ENCODE measurements around the gene PUDP. TPM values are rescaled to one million over a fixed set of nuclear protein-coding genes. Genes with fewer than 3 reads are reported as not detected.
A peak's percentile ranks its signal among the peaks of the same experiment; 100 is the strongest.
"Not testable (repeated sequence)": the region's sequence is repeated elsewhere in the genome, so short reads cannot be mapped to it uniquely, and the experiment has no call there.

The PUDP gene
- 10 to 100 TPM; 29.1 to 41.2 (median 32.1) TPM for polyA plus RNA-seq (ENCODE audit: insufficient read length in 10 of 10)
- long read RNA-seq, donor 1, transcript PUDP-201 (4 exons, 2,140 nt) = major isoform, 16 of 26 reads
- long read RNA-seq, donor 1, partial matches to known transcripts = 10 of 26 reads
- long read RNA-seq, donor 1, other reads (novel, unspliced or antisense) = 0 of 26 reads
- long read RNA-seq, donor 2, transcript PUDP-201 (4 exons, 2,140 nt) = major isoform, 15 of 30 reads
- long read RNA-seq, donor 2, partial matches to known transcripts = 14 of 30 reads
- long read RNA-seq, donor 2, other reads (novel, unspliced or antisense) = 0 of 30 reads
- long read RNA-seq, donor 3 = 0 reads
- long read RNA-seq, donor 4, transcript PUDP-201 (4 exons, 2,140 nt) = major isoform, 7 of 17 reads
- long read RNA-seq, donor 4, partial matches to known transcripts = 10 of 17 reads
- long read RNA-seq, donor 4, other reads (novel, unspliced or antisense) = 0 of 17 reads
- long read RNA-seq, donor 5, transcript PUDP-201 (4 exons, 2,140 nt) = major isoform, 10 of 36 reads
- long read RNA-seq, donor 5, partial matches to known transcripts = 25 of 36 reads
- long read RNA-seq, donor 5, other reads (novel, unspliced or antisense) = 0 of 36 reads
- long read RNA-seq, donor 6, transcript PUDP-201 (4 exons, 2,140 nt) = major isoform, 8 of 38 reads
- long read RNA-seq, donor 6, partial matches to known transcripts = 30 of 38 reads
- long read RNA-seq, donor 6, other reads (novel, unspliced or antisense) = 0 of 38 reads
- long read RNA-seq, donor 7, transcript PUDP-201 (4 exons, 2,140 nt) = major isoform, 7 of 20 reads
- long read RNA-seq, donor 7, partial matches to known transcripts = 13 of 20 reads
- long read RNA-seq, donor 7, other reads (novel, unspliced or antisense) = 0 of 20 reads
- long read RNA-seq, donor 8, transcript PUDP-201 (4 exons, 2,140 nt) = major isoform, 7 of 13 reads
- long read RNA-seq, donor 8, partial matches to known transcripts = 6 of 13 reads
- long read RNA-seq, donor 8, other reads (novel, unspliced or antisense) = 0 of 13 reads
- long read RNA-seq, donor 9, partial matches to known transcripts = 0 of 1 reads
- long read RNA-seq, donor 9, other reads (novel, unspliced or antisense) = 0 of 1 reads

DNA sequence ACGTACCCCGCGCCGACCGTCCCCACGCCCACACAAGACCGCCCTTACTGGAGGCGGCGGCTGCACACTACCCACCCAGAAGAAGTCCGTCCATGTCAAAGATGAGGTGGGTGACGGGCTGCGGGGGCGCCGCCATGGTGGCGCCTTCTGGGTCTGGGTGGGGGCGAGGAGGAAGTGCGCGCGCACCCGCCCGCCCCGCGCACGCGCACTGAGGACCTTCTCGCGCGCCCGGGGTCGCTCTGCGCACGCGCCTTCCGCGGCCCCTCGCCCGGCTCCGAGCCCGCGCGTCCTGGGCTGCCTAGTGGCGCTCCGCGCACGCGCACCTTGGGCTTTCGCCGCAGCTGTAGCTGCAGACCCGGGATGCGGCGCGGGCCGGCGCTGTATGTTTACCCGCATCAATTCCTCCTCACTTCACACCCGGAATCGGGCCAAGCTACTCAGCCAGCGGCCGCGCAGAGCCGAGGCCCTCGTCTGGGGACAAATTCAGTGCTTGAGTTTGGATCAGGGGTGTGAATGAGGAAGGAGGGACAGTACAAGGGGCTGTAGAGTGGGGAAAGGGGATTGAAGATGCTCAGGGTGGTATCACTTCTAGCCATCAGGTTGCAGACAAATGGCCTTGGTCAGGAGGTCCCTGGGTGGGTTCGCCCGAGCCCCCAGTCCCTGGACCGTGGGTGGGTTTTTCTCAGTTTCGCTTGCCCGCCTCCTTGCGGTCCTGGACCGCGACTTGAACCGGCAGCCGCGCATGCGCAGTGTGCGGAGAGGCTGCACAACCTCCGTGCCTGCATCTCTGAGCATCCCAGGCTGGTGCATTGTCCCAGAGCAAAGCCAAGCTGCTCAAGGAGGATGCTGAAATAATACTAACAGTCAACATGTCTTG lies at the start of gene PUDP:
TSS of gene PUDP (minus strand) at position 176 of the 877 bp plus-strand sequence. CDS start at position 136, 40 bp downstream.
- DNase-seq = peak; percentile 79 to 96 (median 94)

DNA sequence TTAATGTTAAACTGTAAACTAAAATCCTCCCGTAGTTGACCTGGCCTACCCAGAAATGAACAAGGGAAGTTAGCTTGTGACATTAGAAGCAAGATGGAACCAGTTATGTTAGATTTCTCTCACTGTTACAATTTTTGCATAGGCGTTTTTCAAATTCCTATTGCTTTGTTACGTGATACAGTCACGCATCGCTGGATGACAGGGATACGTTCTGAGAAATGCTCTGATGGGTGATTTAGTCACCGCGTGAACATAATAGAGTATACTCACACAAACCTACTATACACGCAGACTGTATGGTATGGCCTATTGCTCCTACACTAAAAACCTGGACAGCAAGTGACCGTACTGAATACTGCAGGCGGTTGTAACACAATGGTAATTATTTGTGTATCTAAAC lies 46.7 kb upstream of the PUDP start:
- DNase-seq = no peak

DNA sequence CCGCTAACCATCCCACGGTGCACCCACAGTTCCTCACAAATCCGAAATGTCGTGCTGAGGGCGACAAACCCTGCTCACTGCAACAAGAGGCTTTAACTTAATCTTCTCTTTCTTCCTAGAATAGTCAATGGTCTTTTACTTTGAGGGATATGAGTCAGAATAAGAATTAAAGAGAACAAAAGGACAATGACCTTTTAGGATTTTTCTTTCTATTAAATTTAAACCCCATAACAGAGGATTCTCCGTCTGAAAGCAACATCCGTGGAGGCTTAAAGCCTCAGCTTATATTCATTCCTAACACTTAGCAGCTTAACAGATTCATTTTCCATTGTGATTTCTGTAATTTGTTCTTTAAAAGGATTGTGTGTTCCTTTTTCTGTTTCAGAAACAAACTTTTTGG lies 44.9 kb upstream of the PUDP start:
- DNase-seq = no peak

DNA sequence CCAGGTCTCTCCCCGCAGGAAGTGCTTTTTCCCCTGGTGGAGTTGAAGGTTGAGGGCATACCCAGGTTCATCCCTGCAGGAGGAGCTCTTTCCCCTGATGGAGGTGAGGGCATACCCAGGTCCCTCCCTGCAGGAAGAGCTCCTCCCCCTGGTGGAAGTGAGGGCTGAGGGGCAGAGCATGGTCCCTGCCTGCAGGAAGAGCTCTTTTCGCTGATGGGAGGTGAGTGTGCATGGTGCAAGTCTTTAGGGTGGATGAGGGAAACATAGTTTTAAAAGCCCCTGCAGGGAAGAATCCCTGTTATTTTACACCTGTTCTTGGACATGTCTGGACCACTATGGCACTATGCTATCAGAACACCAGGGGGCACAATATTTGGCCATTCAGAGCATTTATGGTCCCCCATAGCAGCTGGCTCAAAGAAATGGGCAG lies 43.7 kb upstream of the PUDP start:
- DNase-seq = no peak

DNA sequence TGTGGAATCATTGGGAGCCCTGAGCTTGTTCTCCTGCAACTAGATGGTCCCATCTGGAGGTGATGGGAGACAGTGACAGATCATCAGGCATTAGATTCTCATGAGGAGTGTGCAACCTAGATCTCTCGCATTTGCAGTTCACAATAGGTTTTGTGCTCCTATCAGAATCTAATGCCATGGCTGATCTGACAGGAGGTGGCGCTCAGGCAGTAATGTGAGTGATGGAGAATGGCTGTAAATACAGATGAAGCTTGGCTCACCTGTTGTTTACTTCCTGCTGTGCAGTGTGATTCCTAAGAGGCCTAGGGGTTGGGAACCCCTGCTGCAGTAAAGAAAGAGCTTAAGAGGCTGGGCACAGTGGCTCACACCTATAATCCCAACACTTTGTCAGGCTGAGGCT lies 42.2 kb upstream of the PUDP start:
- no peak for DNase-seq

DNA sequence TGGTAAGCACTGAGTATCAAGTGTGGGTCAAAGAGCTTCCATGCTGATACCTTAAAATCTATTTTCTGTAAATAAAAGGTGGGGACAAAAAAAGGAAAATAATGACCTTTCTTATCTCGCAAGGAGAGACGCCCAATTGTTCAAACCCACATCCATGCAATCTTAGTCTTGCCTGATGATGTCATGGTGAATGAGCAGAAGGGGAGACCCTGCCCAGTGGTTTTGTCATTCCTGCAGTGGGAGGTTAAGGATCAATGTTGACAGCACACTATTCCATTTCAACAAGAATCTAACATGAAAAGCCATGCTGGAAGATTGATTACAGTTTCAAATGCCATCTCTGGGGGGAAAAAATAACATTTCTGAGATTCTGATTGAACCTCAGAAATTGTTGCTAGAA lies 40.7 kb upstream of the PUDP start:
- no peak for DNase-seq

DNA sequence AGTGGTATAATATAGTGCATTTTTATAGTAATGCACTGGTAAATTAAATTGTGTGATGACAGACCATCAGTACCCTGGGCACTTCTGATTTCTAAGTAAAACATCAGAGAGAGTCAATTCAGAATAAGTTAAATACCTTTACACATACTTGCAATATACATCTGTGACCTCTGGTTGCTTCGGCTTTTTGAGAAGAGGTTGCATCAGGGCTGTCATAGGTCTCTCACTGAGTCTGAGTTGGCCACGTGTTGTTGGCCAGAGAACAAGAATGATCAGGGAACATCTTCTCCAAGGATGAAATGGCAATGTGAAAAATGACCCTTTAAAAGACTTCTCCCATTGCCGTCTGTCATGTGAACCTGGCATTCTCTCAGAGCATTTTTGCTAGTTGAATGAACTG lies 36.9 kb upstream of the PUDP start:
- no peak for DNase-seq

DNA sequence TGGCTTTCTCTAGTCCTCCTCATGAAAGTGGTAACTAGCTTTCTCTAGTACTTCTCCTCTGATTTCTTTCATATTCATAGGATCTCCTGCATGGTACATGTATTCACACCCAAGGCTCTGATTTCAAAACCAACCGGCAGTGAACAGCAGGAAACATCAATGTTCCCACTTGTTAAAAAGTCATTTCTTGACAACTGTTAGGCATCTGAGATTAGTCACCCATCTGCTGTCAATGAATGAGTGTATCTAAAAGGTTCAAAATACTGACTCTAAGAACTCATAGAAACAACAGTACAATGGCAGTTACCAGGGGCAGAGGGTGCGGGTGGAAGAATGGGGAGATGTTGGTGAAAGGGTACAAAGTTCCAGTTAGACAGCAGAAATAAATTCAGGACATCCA lies 31.5 kb upstream of the PUDP start:
- no peak for DNase-seq

DNA sequence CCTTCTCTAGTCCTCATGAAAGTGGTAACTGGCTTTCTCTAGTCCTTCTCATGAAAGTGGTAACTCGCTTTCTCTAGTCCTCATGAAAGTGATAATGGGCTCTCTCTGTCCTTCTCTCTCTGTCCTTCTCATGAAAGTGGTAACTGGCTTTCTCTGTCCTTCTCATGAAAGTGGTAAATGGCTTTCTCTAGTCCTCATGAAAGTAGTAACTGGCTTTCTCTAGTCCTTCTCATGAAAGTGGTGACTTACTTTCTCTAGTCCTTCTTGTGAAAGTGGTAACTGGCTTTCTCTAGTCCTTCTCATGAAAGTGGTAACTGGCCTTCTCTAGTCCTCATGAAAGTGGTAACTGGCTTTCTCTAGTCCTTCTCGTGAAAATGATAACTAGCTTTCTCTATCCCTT lies 30.9 kb upstream of the PUDP start:
- DNase-seq = not testable (repeated sequence)

DNA sequence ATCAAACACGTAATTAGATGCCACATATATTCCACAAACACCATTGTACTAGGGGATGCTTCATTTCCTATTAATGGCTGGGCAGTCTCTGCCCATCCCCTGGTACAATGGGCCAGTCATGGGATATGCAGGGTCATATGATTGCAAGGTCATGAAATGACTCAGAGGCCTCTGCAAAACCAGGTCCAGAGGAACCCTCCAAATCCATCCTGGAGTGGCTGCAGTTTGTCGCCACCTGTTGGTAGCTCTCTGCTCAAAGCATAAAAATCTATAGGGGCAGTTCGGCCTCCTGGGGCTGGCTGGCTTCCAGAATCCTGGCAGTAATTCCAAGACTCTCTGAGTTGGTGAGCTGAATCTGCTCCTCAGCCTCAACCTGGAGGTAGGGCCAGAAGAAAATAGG lies 22.9 kb upstream of the PUDP start:
- no peak for DNase-seq

DNA sequence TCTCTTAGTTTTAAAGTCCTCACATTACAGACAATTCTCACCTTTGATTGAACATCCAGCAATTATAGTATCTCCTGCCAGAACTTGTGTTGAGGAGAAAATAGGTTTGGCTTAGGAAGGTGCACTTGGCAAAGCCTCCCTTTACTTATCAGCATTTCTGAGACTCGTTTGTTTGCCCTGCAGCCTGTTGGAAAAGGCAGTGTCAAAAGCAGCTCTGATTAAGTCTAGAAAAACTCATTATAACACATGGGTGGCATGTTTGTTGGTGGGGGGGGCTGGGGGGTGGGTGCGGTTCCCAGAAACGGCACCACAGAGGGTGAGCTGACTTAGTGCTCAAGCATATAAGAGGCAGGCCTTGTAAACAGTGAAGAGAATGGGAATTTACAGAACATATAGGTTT lies 21.7 kb upstream of the PUDP start:
- DNase-seq = no peak

DNA sequence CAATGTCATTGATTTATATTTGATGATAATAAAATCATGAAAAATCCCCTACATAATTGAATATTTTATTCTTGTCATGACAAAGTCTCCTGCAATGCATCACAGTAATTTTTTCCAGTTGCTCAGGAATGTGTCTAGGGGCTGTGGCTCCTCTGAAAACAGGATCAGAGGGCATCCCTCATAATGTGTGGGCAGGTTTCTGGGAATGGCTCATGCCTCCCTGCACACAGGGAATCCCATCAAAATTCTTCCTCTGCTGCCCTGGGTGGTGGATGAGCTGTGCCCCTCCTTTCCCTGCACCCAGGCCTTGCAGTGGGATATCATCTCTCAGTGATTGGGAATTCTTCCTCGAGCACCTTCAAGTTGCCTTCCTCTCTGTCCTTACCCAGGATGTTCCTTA lies 20.4 kb upstream of the PUDP start:
- no peak for DNase-seq

DNA sequence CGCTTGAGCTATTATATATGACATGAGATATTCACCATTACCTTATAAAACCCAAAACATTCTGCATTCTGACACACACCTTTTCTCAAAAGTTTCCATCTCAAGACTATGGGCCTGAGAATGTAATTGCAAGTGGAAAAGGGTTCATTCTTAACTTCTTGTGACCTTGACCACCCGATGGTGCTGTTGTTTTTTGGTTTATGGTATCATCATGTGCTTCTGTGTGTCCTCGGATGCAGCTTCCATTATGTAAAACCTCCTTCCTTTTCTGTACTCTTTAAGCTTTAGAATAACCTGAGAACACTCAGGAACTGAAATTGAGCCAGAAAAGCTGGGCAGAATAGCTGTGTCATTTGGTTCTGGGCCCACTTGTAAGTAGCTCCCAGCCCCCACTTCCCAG lies 16.2 kb upstream of the PUDP start:
- DNase-seq = no peak

DNA sequence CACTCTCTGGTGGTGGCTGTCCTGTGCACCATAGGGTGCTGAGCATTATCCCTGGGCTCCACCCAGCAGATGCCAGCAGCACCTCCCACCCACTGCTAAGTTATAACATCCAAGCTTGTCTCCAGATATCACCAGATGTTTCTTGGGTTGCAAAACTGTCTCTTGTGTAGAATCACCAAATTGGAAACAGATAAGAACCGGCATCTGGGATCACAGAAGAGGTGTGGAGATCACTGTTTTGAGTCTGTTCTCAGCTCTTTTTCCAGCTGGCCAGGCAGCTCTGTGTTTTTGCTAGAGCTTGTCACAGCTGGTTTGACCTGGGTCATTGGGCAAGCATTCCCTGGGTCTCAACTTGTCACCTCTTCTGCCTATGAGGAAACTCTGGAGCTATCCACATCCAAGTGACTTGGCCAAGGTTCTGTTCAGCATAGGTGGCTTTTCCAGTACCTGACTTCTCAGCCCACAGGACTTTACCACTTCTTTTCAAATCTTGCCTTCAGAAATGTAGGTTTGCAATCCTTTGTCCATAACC lies 15.3 kb upstream of the PUDP start:
- no peak for DNase-seq

DNA sequence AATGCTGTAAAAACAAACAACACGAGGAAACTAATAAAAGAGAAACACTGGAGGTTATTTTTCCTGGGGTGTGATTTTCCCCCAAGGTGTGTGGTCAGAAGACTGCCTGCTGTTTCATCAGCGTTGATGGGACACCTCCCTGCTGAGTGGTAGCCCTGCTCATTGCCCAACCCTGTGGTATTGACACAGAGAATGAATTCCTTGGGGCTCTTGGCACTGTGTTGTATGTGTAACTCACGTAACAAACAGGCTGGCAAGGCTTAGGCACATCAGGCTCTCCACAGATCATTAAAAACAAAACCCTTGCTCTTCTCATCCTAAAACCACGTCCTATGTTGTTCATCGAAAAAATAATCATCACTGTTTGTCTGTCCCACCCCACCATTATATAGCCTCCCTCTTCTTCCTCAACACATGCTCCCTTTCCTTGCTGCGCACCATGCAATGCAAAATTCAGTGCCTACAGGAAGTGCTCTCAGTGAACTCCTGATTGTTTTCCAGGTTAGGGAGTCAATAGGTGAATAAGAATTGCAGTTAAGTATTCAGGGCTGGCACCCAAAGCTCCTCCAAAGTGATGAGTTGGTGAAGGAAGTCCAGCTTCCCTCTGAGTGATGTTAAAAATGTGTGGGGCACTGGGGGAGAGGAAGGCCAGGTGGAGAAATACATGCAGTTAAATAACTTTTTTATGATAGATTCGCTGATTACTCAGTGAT lies 11.4 kb upstream of the PUDP start:
- no peak for DNase-seq

DNA sequence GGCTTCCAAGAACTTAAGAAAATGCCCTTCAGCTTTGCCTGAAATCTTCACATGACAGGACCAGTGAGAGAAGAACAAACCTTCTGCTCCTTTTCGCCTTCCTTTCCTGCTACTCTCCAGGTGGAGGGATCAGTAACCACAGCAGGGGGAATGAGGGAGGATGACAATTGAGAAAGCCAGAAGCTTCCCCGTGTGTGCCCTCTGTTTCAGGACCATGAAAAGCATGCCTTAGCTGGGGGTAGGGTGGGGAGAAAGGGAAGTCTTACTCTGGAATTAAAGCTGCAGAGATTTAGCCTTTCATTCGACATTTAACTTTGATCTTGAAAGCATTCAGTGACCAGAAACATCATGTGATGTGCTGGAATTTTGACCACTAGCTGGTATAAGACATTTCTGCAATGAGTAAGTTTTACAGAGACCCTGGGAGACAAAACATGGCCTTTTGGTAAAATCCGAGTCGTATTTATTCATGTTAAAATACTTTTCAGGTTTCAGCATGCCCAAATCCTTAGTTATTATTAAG lies 10.6 kb upstream of the PUDP start:
- DNase-seq = no peak

DNA sequence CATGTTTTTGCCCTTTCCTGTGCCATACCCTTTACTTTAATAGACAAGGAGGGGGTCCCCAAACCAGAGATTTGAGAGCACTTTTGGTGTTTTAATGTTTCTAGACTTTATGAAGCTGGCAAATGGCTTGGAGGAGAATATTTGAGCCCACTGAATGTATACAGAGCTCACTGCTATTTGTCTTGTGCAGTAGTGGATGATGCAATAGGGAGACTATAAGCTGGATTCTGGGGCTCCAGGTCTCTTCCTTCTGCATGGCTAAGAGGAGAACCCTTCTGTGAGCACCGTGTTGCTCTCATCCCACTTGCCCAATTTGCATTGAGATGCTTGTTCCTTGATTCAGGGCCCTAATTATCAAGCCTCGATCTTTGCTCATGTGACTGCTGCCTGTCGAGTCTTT lies 8.9 kb upstream of the PUDP start:
- DNase-seq = no peak

DNA sequence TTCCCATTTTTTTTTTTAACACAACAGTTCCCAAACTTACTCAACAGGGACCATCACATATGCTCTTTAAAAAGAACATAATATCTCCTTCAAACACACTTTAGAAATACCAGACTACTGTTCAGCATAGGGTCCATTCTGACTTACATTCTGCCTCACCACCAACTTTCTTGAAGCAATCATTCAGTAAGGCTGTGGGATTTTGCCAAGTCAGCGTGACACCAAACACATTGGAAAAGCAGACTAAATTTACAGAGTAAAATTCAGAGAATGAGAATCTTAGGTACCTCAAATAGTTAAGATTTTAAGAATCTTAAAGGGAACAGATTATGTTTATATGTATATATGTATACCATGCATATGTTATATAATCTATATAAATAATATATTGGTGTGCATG lies 7.2 kb upstream of the PUDP start:
- DNase-seq = no peak

DNA sequence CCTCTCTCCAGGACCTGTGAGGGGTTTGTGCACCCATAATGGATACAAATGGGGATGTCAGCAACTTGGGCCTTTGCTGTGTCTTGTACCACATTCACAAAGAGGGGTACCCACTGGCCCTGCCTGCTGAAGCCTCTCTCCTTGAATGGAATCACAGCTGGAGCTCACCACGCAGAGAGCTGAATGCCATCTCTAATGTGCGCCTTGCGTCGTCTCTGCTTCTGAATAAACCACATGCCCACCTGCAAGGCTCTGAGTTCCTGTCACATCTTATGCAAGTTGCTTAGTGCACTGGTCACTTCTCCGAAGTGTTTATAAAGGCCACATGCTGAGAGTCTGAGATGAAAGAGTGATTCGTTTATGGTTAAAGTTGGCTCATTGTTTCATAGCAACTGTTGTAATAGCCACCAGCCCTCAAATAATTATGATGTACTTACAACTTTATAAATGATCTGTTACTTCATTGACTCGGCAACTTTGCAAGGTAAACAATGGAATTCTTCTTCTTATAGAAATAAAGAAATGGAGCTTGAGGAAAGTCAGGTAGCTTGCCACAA lies 6.2 kb upstream of the PUDP start:
- DNase-seq = no peak

DNA sequence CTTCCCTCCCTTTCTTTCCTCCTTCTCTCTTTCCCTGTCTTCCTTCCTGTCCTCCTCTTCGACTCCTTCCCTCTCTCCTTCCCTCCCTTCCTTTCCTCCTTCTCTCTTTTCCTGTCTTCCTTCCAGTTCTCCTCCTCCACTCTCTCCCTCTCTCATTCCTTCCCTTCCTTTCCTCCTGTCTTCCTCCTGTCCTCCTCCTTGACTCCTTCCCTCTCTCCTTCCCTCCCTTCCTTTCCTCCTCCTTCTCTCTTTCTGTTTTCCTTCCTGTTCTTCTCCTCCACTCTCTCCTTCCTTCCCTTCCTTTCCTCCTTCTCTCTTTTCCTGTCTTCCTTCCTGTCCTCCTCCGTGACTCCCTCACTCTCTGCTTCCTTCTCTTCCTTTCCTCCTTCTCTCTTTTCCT lies 5.3 kb upstream of the PUDP start:
- DNase-seq = no peak
